Peyer's patch (tissue), 4 donors: ENCODE results near the gene PPFIA1.

Experiments used
- POLR2A ChIP-seq, 2 donors: fragments of 450-650 bp; IDR thresholded peaks; one replicate each; pipeline ENCODE4 v1.5.1; 2017; ENCODE audit warnings: antibody characterized with exemption in 2 of 2, mild to moderate bottlenecking in 2 of 2, moderate library complexity in 2 of 2
- TF ChIP-seq, protein P1 (sequence below), 6 experiments: fragments of 450-650 bp in 4 of 6; fragments of 200-600 bp in 2 of 6; sonication (generic) in 1 of 6; IDR thresholded peaks; one replicate each; pipeline ENCODE4 v1.5.1; 2017 to 2019; ENCODE audit warnings: antibody characterized with exemption in 6 of 6, mild to moderate bottlenecking in 3 of 6, moderate library complexity in 1 of 6

DNA sequence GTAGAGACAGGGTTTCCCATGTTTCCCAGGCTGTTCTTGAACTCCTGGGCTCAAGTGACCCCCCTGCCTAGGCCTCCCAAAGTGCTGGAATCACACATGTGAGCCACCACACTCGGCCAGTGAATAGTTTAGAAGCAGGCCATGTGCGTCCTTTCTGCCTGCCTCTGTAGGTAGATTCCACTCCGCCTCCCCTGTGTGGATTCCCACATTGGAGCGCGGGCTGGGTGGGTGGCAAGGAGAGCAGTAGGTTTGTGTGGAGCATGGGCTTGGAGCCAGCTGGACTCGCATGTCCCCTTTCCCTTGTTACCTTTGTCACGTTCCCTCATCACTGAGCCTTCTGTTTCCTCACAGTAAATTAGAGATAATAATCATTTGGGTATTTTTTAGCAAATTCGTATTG lies 21.7 kb downstream of the PPFIA1 start:
- TF ChIP-seq POLR2A (IDR thresholded peaks at IDR 0.05), result no peak
- TF ChIP-seq, protein P1, sequence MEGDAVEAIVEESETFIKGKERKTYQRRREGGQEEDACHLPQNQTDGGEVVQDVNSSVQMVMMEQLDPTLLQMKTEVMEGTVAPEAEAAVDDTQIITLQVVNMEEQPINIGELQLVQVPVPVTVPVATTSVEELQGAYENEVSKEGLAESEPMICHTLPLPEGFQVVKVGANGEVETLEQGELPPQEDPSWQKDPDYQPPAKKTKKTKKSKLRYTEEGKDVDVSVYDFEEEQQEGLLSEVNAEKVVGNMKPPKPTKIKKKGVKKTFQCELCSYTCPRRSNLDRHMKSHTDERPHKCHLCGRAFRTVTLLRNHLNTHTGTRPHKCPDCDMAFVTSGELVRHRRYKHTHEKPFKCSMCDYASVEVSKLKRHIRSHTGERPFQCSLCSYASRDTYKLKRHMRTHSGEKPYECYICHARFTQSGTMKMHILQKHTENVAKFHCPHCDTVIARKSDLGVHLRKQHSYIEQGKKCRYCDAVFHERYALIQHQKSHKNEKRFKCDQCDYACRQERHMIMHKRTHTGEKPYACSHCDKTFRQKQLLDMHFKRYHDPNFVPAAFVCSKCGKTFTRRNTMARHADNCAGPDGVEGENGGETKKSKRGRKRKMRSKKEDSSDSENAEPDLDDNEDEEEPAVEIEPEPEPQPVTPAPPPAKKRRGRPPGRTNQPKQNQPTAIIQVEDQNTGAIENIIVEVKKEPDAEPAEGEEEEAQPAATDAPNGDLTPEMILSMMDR (IDR thresholded peaks at IDR 0.05), result no peak
